Measurements from ENCODE around the gene SCN1A. TPM values are rescaled to one million over a fixed set of nuclear protein-coding genes. Genes with fewer than 3 reads are reported as not detected.
"Not testable (repeated sequence)": the region's sequence is repeated elsewhere in the genome, so short reads cannot be mapped to it uniquely, and the experiment has no call there.

The SCN1A gene
- total and polyA plus RNA-seq, 2 donors = 0.02 to 0.09 TPM

GRCh38 chr2:165985120-165985519, 142.7 kb downstream of the SCN1A start:
- Histone ChIP-seq H3K27ac (ENCODE audit: low read depth in 1 of 2, low read length in 1 of 2) (no peak overlapping the region), H3K36me3 (ENCODE audit: control insufficient read depth in 2 of 2, insufficient read depth in 2 of 2, low read length in 1 of 2) (no peaks in the 10 kb centered on the region), H3K27me3 (ENCODE audit: control insufficient read depth in 2 of 2, insufficient read depth in 1 of 2, low read length in 1 of 2) (no peaks in the 10 kb centered on the region), H3K4me1 (ENCODE audit: control insufficient read depth in 2 of 2, insufficient read depth in 2 of 2, low read length in 2 of 2) (no peaks in the 10 kb centered on the region), H3K9me3 (ENCODE audit: control insufficient read depth in 2 of 2, insufficient read depth in 1 of 2, low read length in 1 of 2) (no peaks in the 10 kb centered on the region), H3K4me3 (ENCODE audit: low read length in 2 of 2) (no peak overlapping the region)
- DNase-seq (ENCODE audit: low read depth in 6 of 9, low spot score in 9 of 9) = no peak

- not testable (repeated sequence) for H3K4me3 ChIP-seq (ENCODE audit: low read length in 2 of 2); H3K36me3 ChIP-seq (ENCODE audit: control insufficient read depth in 2 of 2, insufficient read depth in 2 of 2, low read length in 1 of 2); H3K4me1 ChIP-seq (ENCODE audit: control insufficient read depth in 2 of 2, insufficient read depth in 2 of 2, low read length in 2 of 2); H3K27ac ChIP-seq (ENCODE audit: low read depth in 1 of 2, low read length in 1 of 2); H3K27me3 ChIP-seq (ENCODE audit: control insufficient read depth in 2 of 2, insufficient read depth in 1 of 2, low read length in 1 of 2); H3K9me3 ChIP-seq (ENCODE audit: control insufficient read depth in 2 of 2, insufficient read depth in 1 of 2, low read length in 1 of 2); DNase-seq (ENCODE audit: low read depth in 6 of 9, low spot score in 9 of 9)
Observed at GRCh38 chr2:165972161-165972560, 155.7 kb downstream of the SCN1A start.

- no peaks in the 10 kb centered on the region for H3K4me1 ChIP-seq (ENCODE audit: control insufficient read depth in 2 of 2, insufficient read depth in 2 of 2, low read length in 2 of 2)
- H3K4me3 ChIP-seq (ENCODE audit: low read length in 2 of 2) = no peak overlapping the region
- 54% methylated on average over 1 of the region's 1 CpG for WGBS
- no peaks in the 10 kb centered on the region for H3K36me3 ChIP-seq (ENCODE audit: control insufficient read depth in 2 of 2, insufficient read depth in 2 of 2, low read length in 1 of 2)
- no peaks in the 10 kb centered on the region for H3K27me3 ChIP-seq (ENCODE audit: control insufficient read depth in 2 of 2, insufficient read depth in 1 of 2, low read length in 1 of 2)
- H3K9me3 ChIP-seq (ENCODE audit: control insufficient read depth in 2 of 2, insufficient read depth in 1 of 2, low read length in 1 of 2) = no peaks in the 10 kb centered on the region
- no peak overlapping the region for H3K27ac ChIP-seq (ENCODE audit: low read depth in 1 of 2, low read length in 1 of 2)
- DNase-seq (ENCODE audit: low read depth in 6 of 9, low spot score in 9 of 9) = no peak
Observed at GRCh38 chr2:165970663-165971062, 157.2 kb downstream of the SCN1A start.

- 90% methylated on average over 2 of the region's 2 CpGs for WGBS
- no peak overlapping the region for H3K27ac ChIP-seq (ENCODE audit: low read depth in 1 of 2, low read length in 1 of 2)
- no peaks in the 10 kb centered on the region for H3K9me3 ChIP-seq (ENCODE audit: control insufficient read depth in 2 of 2, insufficient read depth in 1 of 2, low read length in 1 of 2)
- H3K4me3 ChIP-seq (ENCODE audit: low read length in 2 of 2) = no peak overlapping the region
- no peaks in the 10 kb centered on the region for H3K27me3 ChIP-seq (ENCODE audit: control insufficient read depth in 2 of 2, insufficient read depth in 1 of 2, low read length in 1 of 2)
- no peaks in the 10 kb centered on the region for H3K36me3 ChIP-seq (ENCODE audit: control insufficient read depth in 2 of 2, insufficient read depth in 2 of 2, low read length in 1 of 2)
- no peak for DNase-seq (ENCODE audit: low read depth in 6 of 9, low spot score in 9 of 9)
- no peaks in the 10 kb centered on the region for H3K4me1 ChIP-seq (ENCODE audit: control insufficient read depth in 2 of 2, insufficient read depth in 2 of 2, low read length in 2 of 2)
Observed at GRCh38 chr2:165969227-165969626, 158.6 kb downstream of the SCN1A start.

DNA sequence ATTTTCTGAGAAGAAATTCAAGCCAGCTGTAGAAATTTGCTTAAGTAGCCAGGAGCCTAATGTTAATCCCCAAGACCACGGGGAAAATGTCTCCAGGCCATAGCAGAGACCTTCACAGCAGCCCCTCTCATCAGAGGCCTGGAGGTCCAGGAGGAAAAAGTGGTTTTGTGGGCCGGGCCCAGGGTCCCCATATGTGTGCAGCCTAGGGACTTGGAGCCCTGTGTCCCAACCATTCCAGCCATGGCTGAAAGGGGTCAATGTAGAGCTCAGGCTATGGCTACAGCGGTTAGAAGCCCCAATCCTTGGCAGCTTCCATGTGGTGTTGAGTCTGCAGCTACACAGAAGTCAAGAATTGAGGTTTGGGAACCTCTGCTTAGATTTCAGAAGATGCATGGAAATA, 160.1 kb downstream of the SCN1A start:
- 94% methylated on average over 3 of the region's 3 CpGs for WGBS

DNA sequence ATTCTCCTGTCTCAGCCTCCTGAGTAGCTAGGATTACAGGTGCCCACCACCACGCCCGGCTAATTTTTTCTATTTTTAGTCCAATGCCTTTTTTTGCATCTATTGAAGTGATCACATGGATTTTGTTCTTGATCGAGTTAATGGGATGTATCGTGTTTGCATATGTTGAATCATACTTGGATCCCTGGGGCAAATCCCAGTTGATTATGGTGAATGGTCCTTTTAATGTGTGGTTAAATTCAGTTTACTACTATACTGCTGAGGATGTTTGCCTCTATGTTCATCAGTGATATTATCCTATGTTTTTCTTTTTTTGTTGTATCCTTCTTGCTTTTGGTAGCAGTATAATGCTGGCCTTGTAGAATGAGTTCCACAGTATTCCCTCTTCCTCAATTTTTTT, 166.0 kb downstream of the SCN1A start:
- Histone ChIP-seq H3K9me3 (ENCODE audit: control insufficient read depth in 2 of 2, insufficient read depth in 1 of 2, low read length in 1 of 2) (no peaks in the 10 kb centered on the region), H3K27ac (ENCODE audit: low read depth in 1 of 2, low read length in 1 of 2) (no peak overlapping the region), H3K36me3 (ENCODE audit: control insufficient read depth in 2 of 2, insufficient read depth in 2 of 2, low read length in 1 of 2) (no peaks in the 10 kb centered on the region), H3K4me1 (ENCODE audit: control insufficient read depth in 2 of 2, insufficient read depth in 2 of 2, low read length in 2 of 2) (no peaks in the 10 kb centered on the region), H3K27me3 (ENCODE audit: control insufficient read depth in 2 of 2, insufficient read depth in 1 of 2, low read length in 1 of 2) (no peaks in the 10 kb centered on the region), H3K4me3 (ENCODE audit: low read length in 2 of 2) (no peak overlapping the region)
- DNase-seq (ENCODE audit: low read depth in 6 of 9, low spot score in 9 of 9) = no peak
- WGBS = 87% methylated on average over 4 of the region's 4 CpGs

More for the DNA sequence above, 160.1 kb downstream of the SCN1A start:
- DNase-seq (ENCODE audit: low read depth in 6 of 9, low spot score in 9 of 9) = no peak
- no peaks in the 10 kb centered on the region for H3K9me3 ChIP-seq (ENCODE audit: control insufficient read depth in 2 of 2, insufficient read depth in 1 of 2, low read length in 1 of 2)
- no peak overlapping the region for H3K4me3 ChIP-seq (ENCODE audit: low read length in 2 of 2)
- no peaks in the 10 kb centered on the region for H3K36me3 ChIP-seq (ENCODE audit: control insufficient read depth in 2 of 2, insufficient read depth in 2 of 2, low read length in 1 of 2)
- no peaks in the 10 kb centered on the region for H3K4me1 ChIP-seq (ENCODE audit: control insufficient read depth in 2 of 2, insufficient read depth in 2 of 2, low read length in 2 of 2)
- H3K27me3 ChIP-seq (ENCODE audit: control insufficient read depth in 2 of 2, insufficient read depth in 1 of 2, low read length in 1 of 2) = no peaks in the 10 kb centered on the region
- H3K27ac ChIP-seq (ENCODE audit: low read depth in 1 of 2, low read length in 1 of 2) = no peak overlapping the region

DNA sequence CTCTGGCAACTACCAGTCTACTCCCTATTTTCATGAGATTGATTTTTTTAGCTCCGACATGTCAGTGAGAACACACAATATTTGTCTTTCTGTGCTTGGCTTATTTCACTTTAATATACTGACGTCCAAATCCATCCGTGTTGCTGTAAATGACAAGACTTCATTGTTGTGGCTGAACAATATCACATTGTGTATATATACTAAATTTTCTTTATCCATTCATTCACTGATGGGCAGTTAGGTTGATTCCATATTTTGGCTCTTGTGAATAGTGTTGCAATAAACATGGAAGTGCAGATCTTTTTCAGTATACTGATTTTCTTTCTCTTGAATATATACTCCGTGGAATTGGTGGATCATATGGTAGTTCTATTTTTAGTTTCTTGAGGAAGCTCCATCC, 168.4 kb downstream of the SCN1A start:
- Histone ChIP-seq H3K27me3 (ENCODE audit: control insufficient read depth in 2 of 2, insufficient read depth in 1 of 2, low read length in 1 of 2) (no peaks in the 10 kb centered on the region), H3K36me3 (ENCODE audit: control insufficient read depth in 2 of 2, insufficient read depth in 2 of 2, low read length in 1 of 2) (no peaks in the 10 kb centered on the region), H3K4me3 (ENCODE audit: low read length in 2 of 2) (no peak overlapping the region), H3K4me1 (ENCODE audit: control insufficient read depth in 2 of 2, insufficient read depth in 2 of 2, low read length in 2 of 2) (no peaks in the 10 kb centered on the region), H3K9me3 (ENCODE audit: control insufficient read depth in 2 of 2, insufficient read depth in 1 of 2, low read length in 1 of 2) (peaks cover 0 to 2% of the 10 kb centered on the region in 2 donors), H3K27ac (ENCODE audit: low read depth in 1 of 2, low read length in 1 of 2) (no peak overlapping the region)
- WGBS = 96% methylated on average over 4 of the region's 4 CpGs
- no peak for DNase-seq (ENCODE audit: low read depth in 6 of 9, low spot score in 9 of 9)

- Histone ChIP-seq H3K4me3 (ENCODE audit: low read length in 2 of 2) (no peak overlapping the region), H3K9me3 (ENCODE audit: control insufficient read depth in 2 of 2, insufficient read depth in 1 of 2, low read length in 1 of 2) (peaks cover 0 to 2% of the 10 kb centered on the region in 2 donors), H3K27me3 (ENCODE audit: control insufficient read depth in 2 of 2, insufficient read depth in 1 of 2, low read length in 1 of 2) (no peaks in the 10 kb centered on the region), H3K27ac (ENCODE audit: low read depth in 1 of 2, low read length in 1 of 2) (no peak overlapping the region), H3K4me1 (ENCODE audit: control insufficient read depth in 2 of 2, insufficient read depth in 2 of 2, low read length in 2 of 2) (no peaks in the 10 kb centered on the region), H3K36me3 (ENCODE audit: control insufficient read depth in 2 of 2, insufficient read depth in 2 of 2, low read length in 1 of 2) (no peaks in the 10 kb centered on the region)
- WGBS = 97% methylated on average over 3 of the region's 3 CpGs
- no peak for DNase-seq (ENCODE audit: low read depth in 6 of 9, low spot score in 9 of 9)
Observed at GRCh38 chr2:165958313-165958960, 169.4 kb downstream of the SCN1A start.

DNA sequence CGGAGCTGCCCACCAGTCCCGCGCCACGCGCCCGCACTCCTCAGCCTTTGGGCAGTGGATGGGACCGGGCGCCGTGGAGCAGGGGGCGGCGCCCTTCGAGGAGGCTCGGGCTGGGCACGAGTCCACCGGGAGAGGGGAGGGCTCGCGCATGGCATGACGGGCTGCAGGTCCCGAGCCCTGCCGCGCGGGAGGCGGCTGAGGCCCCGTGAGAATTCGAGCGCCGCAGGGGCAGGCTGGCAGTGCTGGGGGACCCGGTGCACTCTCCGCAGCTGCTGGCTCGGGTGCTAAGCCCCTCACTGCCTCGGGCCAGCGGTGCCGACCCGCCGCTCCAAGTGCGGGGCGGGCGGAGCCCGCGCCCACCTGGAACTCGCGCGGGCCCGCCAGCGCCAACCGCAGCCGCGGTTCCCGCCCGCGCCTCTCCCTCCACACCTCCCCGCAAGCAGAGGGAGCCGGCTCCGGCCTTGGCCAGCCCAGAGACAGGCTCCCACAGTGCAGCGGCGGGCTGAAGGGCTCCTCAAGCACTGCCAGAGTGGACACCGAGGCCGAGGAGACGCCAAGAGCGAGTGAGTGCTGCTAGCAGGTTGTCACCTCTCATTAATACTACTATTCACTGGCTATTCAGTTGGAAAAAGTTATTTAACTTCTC, 170.7 kb downstream of the SCN1A start:
- no peaks in the 10 kb centered on the region for H3K27me3 ChIP-seq (ENCODE audit: control insufficient read depth in 2 of 2, insufficient read depth in 1 of 2, low read length in 1 of 2)
- H3K4me1 ChIP-seq (ENCODE audit: control insufficient read depth in 2 of 2, insufficient read depth in 2 of 2, low read length in 2 of 2) = no peaks in the 10 kb centered on the region
- peaks cover 0 to 2% of the 10 kb centered on the region in 2 donors for H3K9me3 ChIP-seq (ENCODE audit: control insufficient read depth in 2 of 2, insufficient read depth in 1 of 2, low read length in 1 of 2)
- H3K4me3 ChIP-seq (ENCODE audit: low read length in 2 of 2) = no peak overlapping the region
- WGBS = 93% methylated on average over 60 of the region's 60 CpGs
- no peaks in the 10 kb centered on the region for H3K36me3 ChIP-seq (ENCODE audit: control insufficient read depth in 2 of 2, insufficient read depth in 2 of 2, low read length in 1 of 2)
- no peak overlapping the region for H3K27ac ChIP-seq (ENCODE audit: low read depth in 1 of 2, low read length in 1 of 2)
- DNase-seq (ENCODE audit: low read depth in 6 of 9, low spot score in 9 of 9) = no peak
